H1 (cell line): ENCODE data around the gene MYBPC3. TPM values are rescaled to one million over a fixed set of nuclear protein-coding genes. Genes with fewer than 3 reads are reported as not detected.

Source experiments
- POLR2AphosphoS5 ChIP-seq: IDR thresholded peaks from 2 replicates; pipeline ENCODE4 v1.6.1; 2011; ENCODE audit warnings: low read depth, low read length
- polyA plus RNA-seq, 7 experiments: library from polyadenylated mRNA; depleted of rRNA in 3 of 7; stranded (reverse) in 5 of 7; unstranded in 2 of 7; fragments of >200 nt in 5 of 7; fragments of 200-250 nt in 2 of 7; gene quantifications; 1 replicate in 5 of 7; 2 replicates in 1 of 7; 4 replicates in 1 of 7; pipeline versions ENCODE4 v1.2.1 to v1.2.3, GENCODE V29; 2011 to 2013; ENCODE audit warnings: missing spikeins in 2 of 7, mixed read lengths in 2 of 7
- total RNA-seq: library from RNA; stranded (reverse); fragmentation: NEBNext Ultra II Directional; extraction: Animal tissue kit (Norgen Biotek cat#: 25700); gene quantifications from 2 replicates; pipeline ENCODE4 v1.2.1, GENCODE V29; 2021

MYBPC3 gene
- total and polyA plus RNA-seq, 2 of the 8 experiments (the other 6 are each of a cell fraction or from before 2014, with no cell fraction given): 0.05 TPM; not detected in 1

DNA sequence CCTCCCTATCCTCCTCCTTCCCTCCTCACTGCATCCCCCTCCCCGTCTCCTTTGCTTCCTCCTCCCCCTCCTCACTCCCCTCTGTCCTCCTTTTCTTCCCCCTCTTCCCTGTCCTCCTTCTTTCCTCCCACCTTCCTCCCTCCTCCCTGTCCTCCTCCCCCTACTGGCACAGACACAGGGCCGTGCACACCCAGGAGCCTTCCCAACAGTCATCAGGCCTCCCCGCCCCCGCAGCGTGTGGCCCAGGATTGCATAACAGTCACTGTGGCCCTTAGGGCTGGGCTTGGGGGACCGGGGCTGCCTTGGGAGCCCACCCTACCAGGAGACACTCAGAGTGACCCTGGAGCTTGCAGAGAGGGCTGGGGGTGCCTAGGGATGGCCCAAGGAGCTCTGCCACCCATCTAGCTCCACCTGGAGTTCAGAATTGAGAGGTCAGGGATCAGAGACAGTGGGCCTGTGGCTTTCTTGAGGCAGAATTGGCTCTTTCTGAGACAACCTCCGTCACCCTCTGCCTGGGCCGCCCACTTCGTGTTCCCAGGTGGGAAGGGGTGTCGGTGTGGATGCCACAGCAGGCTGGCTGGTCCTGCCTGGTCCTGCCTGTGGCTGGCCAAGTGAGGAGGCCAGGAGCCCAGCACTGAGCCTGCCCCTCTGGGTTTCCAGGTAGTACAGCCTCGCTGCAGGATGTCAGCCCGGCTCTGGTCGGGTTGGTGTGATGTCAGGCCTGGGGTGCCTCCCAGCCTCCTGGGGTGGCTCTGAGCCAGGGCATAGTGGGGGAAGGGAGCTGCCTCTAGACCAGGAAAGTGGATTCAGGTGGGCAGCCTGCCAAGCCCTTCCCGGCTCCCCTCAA, 24.2 kb upstream of the MYBPC3 start (continued):
- no peak for TF ChIP-seq POLR2AphosphoS5
